GM21526 (cell line): ENCODE data around the gene SLC17A5.
"Not testable (repeated sequence)": the region's sequence is repeated elsewhere in the genome, so short reads cannot be mapped to it uniquely, and the experiment has no call there.

ENCODE experiments used
- ATAC-seq: cut with Tn5 transposase; IDR thresholded peaks from one replicate; pipeline ENCODE4 v1.9.1; 2021; ENCODE audit warnings: moderate library complexity; ENCODE audit not compliant: unreplicated experiment, low FRiP score

The SLC17A5 gene

GRCh38 chr6:73653571-73654424 lies at the start of gene SLC17A5:
TSS of gene SLC17A5 (minus strand) at chr6:73653992. CDS start at chr6:73653886, 106 bp downstream.
- ATAC-seq: peak; percentile 86

- ATAC-seq: no peak
Measured at GRCh38 chr6:73703466-73703865, 49.7 kb upstream of the SLC17A5 start.

GRCh38 chr6:73702444-73702843 lies 48.7 kb upstream of the SLC17A5 start:
- ATAC-seq: no peak

- no peak for ATAC-seq
Measured at GRCh38 chr6:73699676-73700459, 46.1 kb upstream of the SLC17A5 start.

- no peak for ATAC-seq
Measured at GRCh38 chr6:73696966-73697655, 43.3 kb upstream of the SLC17A5 start.

GRCh38 chr6:73695619-73696421 lies 42.0 kb upstream of the SLC17A5 start, which contains the start of gene CD109:
TSS of gene CD109 (plus strand) at chr6:73696203. CDS start at chr6:73696216, 13 bp downstream.
- peak; percentile 54 for ATAC-seq

- ATAC-seq: no peak
Measured at GRCh38 chr6:73694711-73695411, 41.1 kb upstream of the SLC17A5 start.

GRCh38 chr6:73691512-73691911 lies 37.7 kb upstream of the SLC17A5 start:
- ATAC-seq: no peak

GRCh38 chr6:73690056-73690455 lies 36.3 kb upstream of the SLC17A5 start:
- no peak for ATAC-seq

- ATAC-seq: no peak
Measured at GRCh38 chr6:73688351-73688750, 34.6 kb upstream of the SLC17A5 start.

- ATAC-seq: not testable (repeated sequence)
Measured at GRCh38 chr6:73683574-73683973, 29.8 kb upstream of the SLC17A5 start.

- ATAC-seq: no peak
Measured at GRCh38 chr6:73680289-73680918, 26.6 kb upstream of the SLC17A5 start.

- ATAC-seq: not testable (repeated sequence)
Measured at GRCh38 chr6:73679846-73680245, 26.1 kb upstream of the SLC17A5 start.

GRCh38 chr6:73679009-73679408 lies 25.2 kb upstream of the SLC17A5 start:
- ATAC-seq: no peak

- peak; percentile 93 for ATAC-seq
Measured at GRCh38 chr6:73675466-73676098, 21.8 kb upstream of the SLC17A5 start.

- no peak for ATAC-seq
Measured at GRCh38 chr6:73671911-73672685, 18.3 kb upstream of the SLC17A5 start.

GRCh38 chr6:73669005-73669404 lies 15.2 kb upstream of the SLC17A5 start:
- ATAC-seq: no peak

- ATAC-seq: no peak
Measured at GRCh38 chr6:73667798-73668197, 14.0 kb upstream of the SLC17A5 start.
